GM12878 (cell line): ENCODE data around the gene UEVLD.

ENCODE experiments used
- BHLHE40 ChIP-seq, 2 experiments: fragments of 450-650 bp in 1 of 2; IDR thresholded peaks; 2 replicates each; pipeline ENCODE4 v1.6.1; 2011 to 2017; ENCODE audit warnings: low read depth in 2 of 2, borderline replicate concordance in 1 of 2, improper control_type of control experiment in 1 of 2, low read length in 1 of 2, mild to moderate bottlenecking in 1 of 2
- POLR2A ChIP-seq: IDR thresholded peaks from 2 replicates; pipeline ENCODE4 v1.6.1; 2011; ENCODE audit warnings: low read depth, mild to moderate bottlenecking, low read length
- SMAD1 ChIP-seq: fragments of 450-650 bp; IDR thresholded peaks from 2 replicates; pipeline ENCODE4 v1.6.1; 2018; ENCODE audit warnings: mild to moderate bottlenecking, low read depth; ENCODE audit not compliant: partially characterized antibody
- TF ChIP-seq, protein P1 (sequence below): fragments of 450-650 bp; formaldehyde crosslinking; IDR thresholded peaks from 2 replicates; pipeline ENCODE4 v1.5.0; 2022; ENCODE audit warnings: mild to moderate bottlenecking, missing genetic modification characterization
- TF ChIP-seq, protein P2 (sequence below), 3 experiments: IDR thresholded peaks in 2 of 3; conservative IDR thresholded peaks in 1 of 3; 2 replicates each; pipeline ENCODE4 v1.5.1; 2011; ENCODE audit warnings: low read depth in 3 of 3, low read length in 3 of 3, mild to moderate bottlenecking in 3 of 3, control low read depth in 2 of 3, moderate library complexity in 2 of 3, inconsistent platforms in 1 of 3, mixed read lengths in 1 of 3; ENCODE audit not compliant: control insufficient read depth in 2 of 3, insufficient read depth in 1 of 3; ENCODE audit errors: extremely low read depth in 1 of 3
- TF ChIP-seq, protein P3 (sequence below): IDR thresholded peaks from 2 replicates; pipeline ENCODE4 v1.6.1; 2012; ENCODE audit warnings: low read depth, low read length, improper control_type of control experiment

DNA sequence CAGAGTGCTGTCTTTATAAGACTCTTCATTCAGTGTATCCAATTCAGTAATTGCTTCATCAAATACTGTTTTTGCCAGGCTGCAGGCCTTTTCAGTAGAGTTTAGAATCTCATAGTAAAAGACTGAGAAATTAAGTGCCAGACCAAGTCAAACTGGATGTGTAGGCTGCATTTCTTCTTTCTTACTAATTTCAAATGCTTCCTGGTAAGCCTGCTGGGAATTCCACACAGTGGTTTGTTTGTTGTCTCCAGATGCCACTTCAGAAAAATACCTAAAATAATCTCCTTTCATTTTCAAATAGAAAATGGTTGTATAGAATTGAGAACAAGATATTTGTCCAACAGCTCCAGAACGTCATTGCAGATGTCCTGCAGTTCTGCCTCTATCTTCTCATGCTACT, 98.2 kb downstream of the UEVLD start:
- TF ChIP-seq SMAD1: no peak
- no peak for TF ChIP-seq POLR2A
- TF ChIP-seq BHLHE40 (IDR thresholded peaks at IDR 0.05; ENCODE audit: borderline replicate concordance in 1 of 2, low read depth in 2 of 2, low read length in 1 of 2): no peak
- TF ChIP-seq, protein P1, sequence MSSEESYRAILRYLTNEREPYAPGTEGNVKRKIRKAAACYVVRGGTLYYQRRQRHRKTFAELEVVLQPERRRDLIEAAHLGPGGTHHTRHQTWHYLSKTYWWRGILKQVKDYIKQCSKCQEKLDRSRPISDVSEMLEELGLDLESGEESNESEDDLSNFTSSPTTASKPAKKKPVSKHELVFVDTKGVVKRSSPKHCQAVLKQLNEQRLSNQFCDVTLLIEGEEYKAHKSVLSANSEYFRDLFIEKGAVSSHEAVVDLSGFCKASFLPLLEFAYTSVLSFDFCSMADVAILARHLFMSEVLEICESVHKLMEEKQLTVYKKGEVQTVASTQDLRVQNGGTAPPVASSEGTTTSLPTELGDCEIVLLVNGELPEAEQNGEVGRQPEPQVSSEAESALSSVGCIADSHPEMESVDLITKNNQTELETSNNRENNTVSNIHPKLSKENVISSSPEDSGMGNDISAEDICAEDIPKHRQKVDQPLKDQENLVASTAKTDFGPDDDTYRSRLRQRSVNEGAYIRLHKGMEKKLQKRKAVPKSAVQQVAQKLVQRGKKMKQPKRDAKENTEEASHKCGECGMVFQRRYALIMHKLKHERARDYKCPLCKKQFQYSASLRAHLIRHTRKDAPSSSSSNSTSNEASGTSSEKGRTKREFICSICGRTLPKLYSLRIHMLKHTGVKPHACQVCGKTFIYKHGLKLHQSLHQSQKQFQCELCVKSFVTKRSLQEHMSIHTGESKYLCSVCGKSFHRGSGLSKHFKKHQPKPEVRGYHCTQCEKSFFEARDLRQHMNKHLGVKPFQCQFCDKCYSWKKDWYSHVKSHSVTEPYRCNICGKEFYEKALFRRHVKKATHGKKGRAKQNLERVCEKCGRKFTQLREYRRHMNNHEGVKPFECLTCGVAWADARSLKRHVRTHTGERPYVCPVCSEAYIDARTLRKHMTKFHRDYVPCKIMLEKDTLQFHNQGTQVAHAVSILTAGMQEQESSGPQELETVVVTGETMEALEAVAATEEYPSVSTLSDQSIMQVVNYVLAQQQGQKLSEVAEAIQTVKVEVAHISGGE (CRISPR knock-in tag): no peak
- TF ChIP-seq, protein P2, sequence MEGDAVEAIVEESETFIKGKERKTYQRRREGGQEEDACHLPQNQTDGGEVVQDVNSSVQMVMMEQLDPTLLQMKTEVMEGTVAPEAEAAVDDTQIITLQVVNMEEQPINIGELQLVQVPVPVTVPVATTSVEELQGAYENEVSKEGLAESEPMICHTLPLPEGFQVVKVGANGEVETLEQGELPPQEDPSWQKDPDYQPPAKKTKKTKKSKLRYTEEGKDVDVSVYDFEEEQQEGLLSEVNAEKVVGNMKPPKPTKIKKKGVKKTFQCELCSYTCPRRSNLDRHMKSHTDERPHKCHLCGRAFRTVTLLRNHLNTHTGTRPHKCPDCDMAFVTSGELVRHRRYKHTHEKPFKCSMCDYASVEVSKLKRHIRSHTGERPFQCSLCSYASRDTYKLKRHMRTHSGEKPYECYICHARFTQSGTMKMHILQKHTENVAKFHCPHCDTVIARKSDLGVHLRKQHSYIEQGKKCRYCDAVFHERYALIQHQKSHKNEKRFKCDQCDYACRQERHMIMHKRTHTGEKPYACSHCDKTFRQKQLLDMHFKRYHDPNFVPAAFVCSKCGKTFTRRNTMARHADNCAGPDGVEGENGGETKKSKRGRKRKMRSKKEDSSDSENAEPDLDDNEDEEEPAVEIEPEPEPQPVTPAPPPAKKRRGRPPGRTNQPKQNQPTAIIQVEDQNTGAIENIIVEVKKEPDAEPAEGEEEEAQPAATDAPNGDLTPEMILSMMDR (IDR thresholded peaks at IDR 0.05 in 2 of 3, conservative IDR thresholded peaks at IDR 0.05 in 1 of 3; ENCODE audit: control insufficient read depth in 2 of 3, extremely low read depth in 1 of 3, insufficient read depth in 1 of 3, low read depth in 3 of 3, low read length in 3 of 3): no peak
- TF ChIP-seq, protein P3, sequence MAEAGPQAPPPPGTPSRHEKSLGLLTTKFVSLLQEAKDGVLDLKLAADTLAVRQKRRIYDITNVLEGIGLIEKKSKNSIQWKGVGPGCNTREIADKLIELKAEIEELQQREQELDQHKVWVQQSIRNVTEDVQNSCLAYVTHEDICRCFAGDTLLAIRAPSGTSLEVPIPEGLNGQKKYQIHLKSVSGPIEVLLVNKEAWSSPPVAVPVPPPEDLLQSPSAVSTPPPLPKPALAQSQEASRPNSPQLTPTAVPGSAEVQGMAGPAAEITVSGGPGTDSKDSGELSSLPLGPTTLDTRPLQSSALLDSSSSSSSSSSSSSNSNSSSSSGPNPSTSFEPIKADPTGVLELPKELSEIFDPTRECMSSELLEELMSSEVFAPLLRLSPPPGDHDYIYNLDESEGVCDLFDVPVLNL: no peak
